ENCODE measurements around the gene OR1K1.

- TF ChIP-seq, protein P1, sequence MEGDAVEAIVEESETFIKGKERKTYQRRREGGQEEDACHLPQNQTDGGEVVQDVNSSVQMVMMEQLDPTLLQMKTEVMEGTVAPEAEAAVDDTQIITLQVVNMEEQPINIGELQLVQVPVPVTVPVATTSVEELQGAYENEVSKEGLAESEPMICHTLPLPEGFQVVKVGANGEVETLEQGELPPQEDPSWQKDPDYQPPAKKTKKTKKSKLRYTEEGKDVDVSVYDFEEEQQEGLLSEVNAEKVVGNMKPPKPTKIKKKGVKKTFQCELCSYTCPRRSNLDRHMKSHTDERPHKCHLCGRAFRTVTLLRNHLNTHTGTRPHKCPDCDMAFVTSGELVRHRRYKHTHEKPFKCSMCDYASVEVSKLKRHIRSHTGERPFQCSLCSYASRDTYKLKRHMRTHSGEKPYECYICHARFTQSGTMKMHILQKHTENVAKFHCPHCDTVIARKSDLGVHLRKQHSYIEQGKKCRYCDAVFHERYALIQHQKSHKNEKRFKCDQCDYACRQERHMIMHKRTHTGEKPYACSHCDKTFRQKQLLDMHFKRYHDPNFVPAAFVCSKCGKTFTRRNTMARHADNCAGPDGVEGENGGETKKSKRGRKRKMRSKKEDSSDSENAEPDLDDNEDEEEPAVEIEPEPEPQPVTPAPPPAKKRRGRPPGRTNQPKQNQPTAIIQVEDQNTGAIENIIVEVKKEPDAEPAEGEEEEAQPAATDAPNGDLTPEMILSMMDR (IDR thresholded peaks at IDR 0.05; ENCODE audit: low read depth, low read length, poor library complexity, severe bottlenecking) = no peak
- TF ChIP-seq EZH2phosphoT487 (IDR thresholded peaks at IDR 0.05; ENCODE audit: borderline replicate concordance, low read length) = no peak
Measured at GRCh38 chr9:122780026-122780425, 19.9 kb upstream of the OR1K1 start.
